ENCODE data around the gene PDE3B.
"Not testable (repeated sequence)": the region's sequence is repeated elsewhere in the genome, so short reads cannot be mapped to it uniquely, and the experiment has no call there.

PDE3B gene

GRCh38 chr11:14773755-14774154 is 130.2 kb downstream of the PDE3B start:
- TF ChIP-seq, protein P1, sequence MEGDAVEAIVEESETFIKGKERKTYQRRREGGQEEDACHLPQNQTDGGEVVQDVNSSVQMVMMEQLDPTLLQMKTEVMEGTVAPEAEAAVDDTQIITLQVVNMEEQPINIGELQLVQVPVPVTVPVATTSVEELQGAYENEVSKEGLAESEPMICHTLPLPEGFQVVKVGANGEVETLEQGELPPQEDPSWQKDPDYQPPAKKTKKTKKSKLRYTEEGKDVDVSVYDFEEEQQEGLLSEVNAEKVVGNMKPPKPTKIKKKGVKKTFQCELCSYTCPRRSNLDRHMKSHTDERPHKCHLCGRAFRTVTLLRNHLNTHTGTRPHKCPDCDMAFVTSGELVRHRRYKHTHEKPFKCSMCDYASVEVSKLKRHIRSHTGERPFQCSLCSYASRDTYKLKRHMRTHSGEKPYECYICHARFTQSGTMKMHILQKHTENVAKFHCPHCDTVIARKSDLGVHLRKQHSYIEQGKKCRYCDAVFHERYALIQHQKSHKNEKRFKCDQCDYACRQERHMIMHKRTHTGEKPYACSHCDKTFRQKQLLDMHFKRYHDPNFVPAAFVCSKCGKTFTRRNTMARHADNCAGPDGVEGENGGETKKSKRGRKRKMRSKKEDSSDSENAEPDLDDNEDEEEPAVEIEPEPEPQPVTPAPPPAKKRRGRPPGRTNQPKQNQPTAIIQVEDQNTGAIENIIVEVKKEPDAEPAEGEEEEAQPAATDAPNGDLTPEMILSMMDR (IDR thresholded peaks at IDR 0.05): no peak
- H3K9me3 ChIP-seq (ENCODE audit: control insufficient read depth, low read length): no peaks in the 10 kb centered on the region
- H3K79me2 ChIP-seq: no peaks in the 10 kb centered on the region
- no peak overlapping the region for H3K27ac ChIP-seq
- H3K36me3 ChIP-seq (ENCODE audit: control insufficient read depth, insufficient read depth, low read length): no peaks in the 10 kb centered on the region
- H3K4me3 ChIP-seq (ENCODE audit: low read depth, low read length): no peak overlapping the region
- no peak overlapping the region for H3K4me2 ChIP-seq (ENCODE audit: low read length)
- no peaks in the 10 kb centered on the region for H3K27me3 ChIP-seq (ENCODE audit: control insufficient read depth, insufficient read depth, low read length)
- H3K4me1 ChIP-seq: no peaks in the 10 kb centered on the region
- no peak overlapping the region for H3K9ac ChIP-seq
- no peak overlapping the region for H2AFZ ChIP-seq

DNA sequence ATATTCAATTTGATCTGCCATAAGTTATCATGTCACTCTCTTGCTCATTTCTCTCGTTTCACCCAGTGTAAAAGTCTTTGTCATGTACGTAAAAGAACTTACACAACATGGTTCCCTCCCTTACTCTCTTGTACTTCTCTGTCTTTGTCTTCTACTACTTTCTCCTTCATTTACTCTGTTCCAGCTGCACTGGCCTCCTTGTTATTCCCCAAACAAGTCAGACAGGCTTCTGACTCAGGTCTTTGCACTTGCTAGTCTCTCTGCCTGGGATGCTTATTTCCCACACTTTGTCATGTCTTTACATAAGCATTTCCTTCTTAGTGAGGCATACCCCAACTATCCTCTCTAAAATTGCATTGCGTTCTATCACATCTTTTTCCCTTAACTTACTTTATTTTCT is 131.1 kb downstream of the PDE3B start:
- Histone ChIP-seq H3K4me3 (ENCODE audit: low read depth, low read length) (no peak overlapping the region), H3K27me3 (ENCODE audit: control insufficient read depth, insufficient read depth, low read length) (no peaks in the 10 kb centered on the region), H3K36me3 (ENCODE audit: control insufficient read depth, insufficient read depth, low read length) (no peaks in the 10 kb centered on the region), H3K9me3 (ENCODE audit: control insufficient read depth, low read length) (no peaks in the 10 kb centered on the region), H2AFZ (no peak overlapping the region), H3K4me2 (ENCODE audit: low read length) (no peak overlapping the region), H3K9ac (no peak overlapping the region), H3K27ac (no peak overlapping the region), H3K79me2 (no peaks in the 10 kb centered on the region), H3K4me1 (no peaks in the 10 kb centered on the region)
- TF ChIP-seq, protein P1 (IDR thresholded peaks at IDR 0.05): no peak

DNA sequence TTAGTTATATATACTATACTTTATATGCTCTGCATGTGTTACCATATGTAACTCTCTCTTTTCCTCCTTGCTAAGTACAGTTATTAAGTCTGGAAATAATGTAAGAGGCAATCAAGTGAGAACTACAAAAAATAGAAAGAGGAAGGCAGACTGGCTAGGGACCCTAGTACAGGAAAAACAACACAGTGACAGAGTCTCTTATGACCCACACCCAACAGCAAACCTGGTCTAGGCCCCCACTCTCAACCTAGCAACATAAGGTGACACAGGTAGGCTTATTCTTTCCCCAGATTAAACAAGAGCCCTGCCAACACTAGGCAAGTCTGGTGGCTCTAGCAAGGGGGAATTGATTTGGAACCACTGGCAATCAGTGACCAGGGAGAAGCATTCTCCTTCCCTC is 132.3 kb downstream of the PDE3B start:
- TF ChIP-seq, protein P1 (IDR thresholded peaks at IDR 0.05): no peak
- Histone ChIP-seq H3K27ac (no peak overlapping the region), H3K4me3 (ENCODE audit: low read depth, low read length) (no peak overlapping the region), H3K9me3 (ENCODE audit: control insufficient read depth, low read length) (no peaks in the 10 kb centered on the region), H3K27me3 (ENCODE audit: control insufficient read depth, insufficient read depth, low read length) (no peaks in the 10 kb centered on the region), H3K4me1 (no peaks in the 10 kb centered on the region), H3K9ac (no peak overlapping the region), H3K36me3 (ENCODE audit: control insufficient read depth, insufficient read depth, low read length) (no peaks in the 10 kb centered on the region), H3K79me2 (no peaks in the 10 kb centered on the region), H3K4me2 (ENCODE audit: low read length) (no peak overlapping the region), H2AFZ (no peak overlapping the region)

GRCh38 chr11:14778460-14778859 is 134.9 kb downstream of the PDE3B start:
- H3K27me3 ChIP-seq (ENCODE audit: control insufficient read depth, insufficient read depth, low read length); H3K79me2 ChIP-seq; H3K9me3 ChIP-seq (ENCODE audit: control insufficient read depth, low read length); H3K4me1 ChIP-seq; H3K27ac ChIP-seq; H2AFZ ChIP-seq; H3K4me3 ChIP-seq (ENCODE audit: low read depth, low read length); H3K36me3 ChIP-seq (ENCODE audit: control insufficient read depth, insufficient read depth, low read length); H3K9ac ChIP-seq; H3K4me2 ChIP-seq (ENCODE audit: low read length): not testable (repeated sequence)

DNA sequence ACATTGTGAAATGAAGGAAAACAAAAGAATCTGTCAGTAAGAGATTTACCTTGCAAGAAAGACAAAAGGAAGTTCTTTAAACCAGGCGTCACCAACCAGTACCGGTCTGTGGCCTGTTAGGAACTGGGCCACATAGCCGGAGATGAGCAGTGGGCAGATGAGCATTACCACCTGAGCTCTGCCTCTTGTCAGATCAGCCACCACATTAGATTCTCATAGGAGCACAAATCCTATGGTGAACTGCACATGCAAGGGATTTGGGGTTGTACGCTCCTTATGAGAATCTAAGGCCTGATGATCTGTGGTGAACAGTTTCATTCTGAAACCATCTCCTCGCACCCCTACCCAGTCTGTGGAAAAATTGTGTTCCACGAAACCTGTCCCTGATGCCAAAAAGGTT is 140.2 kb downstream of the PDE3B start:
- no peak overlapping the region for H3K4me3 ChIP-seq (ENCODE audit: low read depth, low read length)
- no peaks in the 10 kb centered on the region for H3K4me1 ChIP-seq
- no peaks in the 10 kb centered on the region for H3K79me2 ChIP-seq
- no peaks in the 10 kb centered on the region for H3K9me3 ChIP-seq (ENCODE audit: control insufficient read depth, low read length)
- H2AFZ ChIP-seq: no peak overlapping the region
- H3K36me3 ChIP-seq (ENCODE audit: control insufficient read depth, insufficient read depth, low read length): no peaks in the 10 kb centered on the region
- no peak overlapping the region for H3K9ac ChIP-seq
- H3K27ac ChIP-seq: no peak overlapping the region
- TF ChIP-seq, protein P1 (IDR thresholded peaks at IDR 0.05): no peak
- no peak overlapping the region for H3K4me2 ChIP-seq (ENCODE audit: low read length)
- no peaks in the 10 kb centered on the region for H3K27me3 ChIP-seq (ENCODE audit: control insufficient read depth, insufficient read depth, low read length)
